ENCODE results near the gene USP25.

DNA sequence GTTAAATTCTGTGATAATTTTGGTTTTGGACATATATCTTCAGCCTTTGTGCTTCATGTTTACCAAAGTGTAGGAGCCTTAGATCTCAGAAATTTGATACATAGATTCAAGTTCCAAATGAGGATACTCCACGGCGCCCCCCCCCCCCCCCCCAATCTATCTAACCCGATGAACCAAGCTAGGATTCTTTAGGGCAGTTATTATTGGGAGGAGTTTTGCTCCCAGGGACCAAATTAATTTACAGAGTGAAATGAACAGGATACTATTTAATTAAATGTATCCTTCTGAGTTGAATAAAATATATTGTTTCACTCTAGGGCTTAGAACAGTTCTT is 3.2 kb downstream of the USP25 start:
- TF ChIP-seq POLR2A (IDR thresholded peaks at IDR 0.05), result no peak
- TF ChIP-seq, protein P1, sequence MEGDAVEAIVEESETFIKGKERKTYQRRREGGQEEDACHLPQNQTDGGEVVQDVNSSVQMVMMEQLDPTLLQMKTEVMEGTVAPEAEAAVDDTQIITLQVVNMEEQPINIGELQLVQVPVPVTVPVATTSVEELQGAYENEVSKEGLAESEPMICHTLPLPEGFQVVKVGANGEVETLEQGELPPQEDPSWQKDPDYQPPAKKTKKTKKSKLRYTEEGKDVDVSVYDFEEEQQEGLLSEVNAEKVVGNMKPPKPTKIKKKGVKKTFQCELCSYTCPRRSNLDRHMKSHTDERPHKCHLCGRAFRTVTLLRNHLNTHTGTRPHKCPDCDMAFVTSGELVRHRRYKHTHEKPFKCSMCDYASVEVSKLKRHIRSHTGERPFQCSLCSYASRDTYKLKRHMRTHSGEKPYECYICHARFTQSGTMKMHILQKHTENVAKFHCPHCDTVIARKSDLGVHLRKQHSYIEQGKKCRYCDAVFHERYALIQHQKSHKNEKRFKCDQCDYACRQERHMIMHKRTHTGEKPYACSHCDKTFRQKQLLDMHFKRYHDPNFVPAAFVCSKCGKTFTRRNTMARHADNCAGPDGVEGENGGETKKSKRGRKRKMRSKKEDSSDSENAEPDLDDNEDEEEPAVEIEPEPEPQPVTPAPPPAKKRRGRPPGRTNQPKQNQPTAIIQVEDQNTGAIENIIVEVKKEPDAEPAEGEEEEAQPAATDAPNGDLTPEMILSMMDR (IDR thresholded peaks at IDR 0.05), result no peak
